ENCODE measurements around the gene GHRH. TPM values are rescaled to one million over a fixed set of nuclear protein-coding genes. Genes with fewer than 3 reads are reported as not detected.

GHRH gene
- total and polyA plus RNA-seq, 2 of the 4 experiments (the other 2 are of a cell fraction) = not detected

DNA sequence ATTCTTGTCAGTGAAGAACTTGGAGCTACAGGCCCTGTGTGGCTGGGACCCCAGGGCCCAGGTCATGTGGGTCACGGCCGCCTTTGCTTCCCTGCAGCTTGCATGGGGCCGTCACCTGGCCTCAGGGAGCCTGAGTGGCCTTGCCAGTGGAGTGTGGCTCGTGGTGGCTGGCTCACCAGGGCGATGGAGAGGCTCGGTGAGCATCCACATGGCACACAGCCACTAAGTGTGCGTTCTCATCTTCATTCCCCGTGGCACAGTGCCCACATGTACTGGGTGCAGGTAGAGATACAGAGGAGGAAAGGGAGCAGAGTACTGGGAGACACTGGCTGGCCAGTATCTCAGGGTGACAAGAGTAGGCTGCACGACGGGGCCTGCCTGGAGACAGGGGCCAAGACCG lies 49.3 kb upstream of the GHRH start:
- no peak overlapping the region for H2BK5ac ChIP-seq (ENCODE audit: low read depth, low read length, poor library complexity, severe bottlenecking)
- H2AK5ac ChIP-seq (ENCODE audit: low read depth, low read length) = no peak overlapping the region
- H3K9me1 ChIP-seq (ENCODE audit: insufficient read depth, low read length) = peaks cover 40% of the 10 kb centered on the region
- dilution Hi-C loops (cut with HindIII; ENCODE audit: low sequenced_read_pairs, unreplicated experiment) (no loop called here), intact Hi-C loops (cut with micrococcal nuclease) (no loop called here), in situ Hi-C loops (cut with MboI; ENCODE audit: low sequenced_read_pairs) (no loop called here)
- H3K9ac ChIP-seq (ENCODE audit: low read depth, low read length) = no peak overlapping the region
- no TSS peak for BruUV-seq (replicated peaks)
- H3K18ac ChIP-seq (ENCODE audit: low read depth, low read length) = no peak overlapping the region
- no peaks in the 10 kb centered on the region for H3K27me3 ChIP-seq (ENCODE audit: control insufficient read depth, insufficient read depth, low read length)
- POLR2A ChIA-PET (ENCODE audit: unreplicated experiment) = no interaction called here
- H2BK15ac ChIP-seq (ENCODE audit: low read depth, low read length) = no peak overlapping the region
- no peak overlapping the region for H3K56ac ChIP-seq (ENCODE audit: extremely low read depth, insufficient read depth, low read length)
- DNase-seq = no peak
- H3K36me3 ChIP-seq (ENCODE audit: control insufficient read depth, insufficient read depth, low read length) = peaks cover 28% of the 10 kb centered on the region
- H2AFZ ChIP-seq (replicated peaks; ENCODE audit: low read length, poor library complexity) = no peak overlapping the region
- TF ChIP-seq NFE2L2 (IDR thresholded peaks at IDR 0.05; ENCODE audit: low read depth, low read length) = no peak
- TF ChIP-seq SMC3 (IDR thresholded peaks at IDR 0.05; ENCODE audit: low read depth, low read length) = no peak
- TF ChIP-seq CEBPB (IDR thresholded peaks at IDR 0.05; ENCODE audit: low read depth, low read length) = no peak
- no peak for TF ChIP-seq MAZ (IDR thresholded peaks at IDR 0.05; ENCODE audit: borderline replicate concordance, low read depth, low read length)
- TF ChIP-seq RCOR1 (IDR thresholded peaks at IDR 0.05; ENCODE audit: insufficient replicate concordance, low read length) = no peak
- TF ChIP-seq, protein P1, sequence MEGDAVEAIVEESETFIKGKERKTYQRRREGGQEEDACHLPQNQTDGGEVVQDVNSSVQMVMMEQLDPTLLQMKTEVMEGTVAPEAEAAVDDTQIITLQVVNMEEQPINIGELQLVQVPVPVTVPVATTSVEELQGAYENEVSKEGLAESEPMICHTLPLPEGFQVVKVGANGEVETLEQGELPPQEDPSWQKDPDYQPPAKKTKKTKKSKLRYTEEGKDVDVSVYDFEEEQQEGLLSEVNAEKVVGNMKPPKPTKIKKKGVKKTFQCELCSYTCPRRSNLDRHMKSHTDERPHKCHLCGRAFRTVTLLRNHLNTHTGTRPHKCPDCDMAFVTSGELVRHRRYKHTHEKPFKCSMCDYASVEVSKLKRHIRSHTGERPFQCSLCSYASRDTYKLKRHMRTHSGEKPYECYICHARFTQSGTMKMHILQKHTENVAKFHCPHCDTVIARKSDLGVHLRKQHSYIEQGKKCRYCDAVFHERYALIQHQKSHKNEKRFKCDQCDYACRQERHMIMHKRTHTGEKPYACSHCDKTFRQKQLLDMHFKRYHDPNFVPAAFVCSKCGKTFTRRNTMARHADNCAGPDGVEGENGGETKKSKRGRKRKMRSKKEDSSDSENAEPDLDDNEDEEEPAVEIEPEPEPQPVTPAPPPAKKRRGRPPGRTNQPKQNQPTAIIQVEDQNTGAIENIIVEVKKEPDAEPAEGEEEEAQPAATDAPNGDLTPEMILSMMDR (conservative IDR thresholded peaks at IDR 0.05; ENCODE audit: low read depth, low read length) = no peak
- no peak for TF ChIP-seq POLR2A (IDR thresholded peaks at IDR 0.05; ENCODE audit: low read depth, low read length)
- TF ChIP-seq MAFK (IDR thresholded peaks at IDR 0.05; ENCODE audit: low read depth, low read length) = no peak
- TF ChIP-seq, protein P2, sequence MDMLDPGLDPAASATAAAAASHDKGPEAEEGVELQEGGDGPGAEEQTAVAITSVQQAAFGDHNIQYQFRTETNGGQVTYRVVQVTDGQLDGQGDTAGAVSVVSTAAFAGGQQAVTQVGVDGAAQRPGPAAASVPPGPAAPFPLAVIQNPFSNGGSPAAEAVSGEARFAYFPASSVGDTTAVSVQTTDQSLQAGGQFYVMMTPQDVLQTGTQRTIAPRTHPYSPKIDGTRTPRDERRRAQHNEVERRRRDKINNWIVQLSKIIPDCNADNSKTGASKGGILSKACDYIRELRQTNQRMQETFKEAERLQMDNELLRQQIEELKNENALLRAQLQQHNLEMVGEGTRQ (IDR thresholded peaks at IDR 0.05; ENCODE audit: low read depth, low read length) = no peak
- TF ChIP-seq BHLHE40 (IDR thresholded peaks at IDR 0.05; ENCODE audit: low read depth, low read length) = no peak
- TF ChIP-seq FOS (IDR thresholded peaks at IDR 0.05; ENCODE audit: low read depth, low read length) = no peak
- TF ChIP-seq CHD1 (IDR thresholded peaks at IDR 0.05; ENCODE audit: low read depth, low read length) = no peak
- TF ChIP-seq RFX5 (IDR thresholded peaks at IDR 0.05; ENCODE audit: low read depth, low read length) = no peak
- TF ChIP-seq, protein P3, sequence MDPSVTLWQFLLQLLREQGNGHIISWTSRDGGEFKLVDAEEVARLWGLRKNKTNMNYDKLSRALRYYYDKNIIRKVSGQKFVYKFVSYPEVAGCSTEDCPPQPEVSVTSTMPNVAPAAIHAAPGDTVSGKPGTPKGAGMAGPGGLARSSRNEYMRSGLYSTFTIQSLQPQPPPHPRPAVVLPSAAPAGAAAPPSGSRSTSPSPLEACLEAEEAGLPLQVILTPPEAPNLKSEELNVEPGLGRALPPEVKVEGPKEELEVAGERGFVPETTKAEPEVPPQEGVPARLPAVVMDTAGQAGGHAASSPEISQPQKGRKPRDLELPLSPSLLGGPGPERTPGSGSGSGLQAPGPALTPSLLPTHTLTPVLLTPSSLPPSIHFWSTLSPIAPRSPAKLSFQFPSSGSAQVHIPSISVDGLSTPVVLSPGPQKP (IDR thresholded peaks at IDR 0.05; ENCODE audit: borderline replicate concordance, low read depth, low read length) = no peak
- TF ChIP-seq RAD21 (IDR thresholded peaks at IDR 0.05; ENCODE audit: low read length) = no peak
- no peak for TF ChIP-seq MXI1 (IDR thresholded peaks at IDR 0.05; ENCODE audit: borderline replicate concordance, low read depth, low read length)
- H3K23ac ChIP-seq (ENCODE audit: low read depth, low read length) = no peak overlapping the region
- no peak overlapping the region for H2BK20ac ChIP-seq (ENCODE audit: low read depth, low read length)
- peaks cover 8% of the 10 kb centered on the region for H4K20me1 ChIP-seq (ENCODE audit: insufficient read depth, low read length)
- no peaks in the 10 kb centered on the region for H3K9me3 ChIP-seq (ENCODE audit: control insufficient read depth, insufficient read depth, low read length)
- H4K91ac ChIP-seq (ENCODE audit: insufficient read depth, low read depth, low read length) = no peak overlapping the region
- H3K79me1 ChIP-seq (ENCODE audit: low read depth in 1 of 2, low read length in 2 of 2) = peaks cover 35 to 89% of the 10 kb centered on the region in 2 experiments
- no peak overlapping the region for H2BK120ac ChIP-seq (ENCODE audit: low read depth, low read length)
- H3K14ac ChIP-seq (replicated peaks; ENCODE audit: low read depth, low read length) = no peak overlapping the region
- no peak overlapping the region for H4K8ac ChIP-seq (ENCODE audit: low read depth in 2 of 2, low read length in 2 of 2)
- CTCF ChIA-PET = no interaction called here
- H4K5ac ChIP-seq (ENCODE audit: low read depth, low read length) = no peak overlapping the region
- no CpG with 5 or more reads among the region's 11 CpGs for WGBS, 2 experiments (ENCODE audit: extremely low coverage in 2 of 2, insufficient read length in 1 of 2)
- H3K4me1 ChIP-seq (ENCODE audit: control insufficient read depth, insufficient read depth, low read length) = peaks cover 33% of the 10 kb centered on the region
- no peak overlapping the region for H3K4me2 ChIP-seq (ENCODE audit: low read depth, low read length)
- no peak overlapping the region for H2AK9ac ChIP-seq (replicated peaks; ENCODE audit: low read depth, low read length, poor library complexity)
- H3K4ac ChIP-seq (ENCODE audit: low read depth, low read length) = no peak overlapping the region
- no peak overlapping the region for H3K4me3 ChIP-seq (ENCODE audit: insufficient read depth, low read depth, low read length)
- H3K27ac ChIP-seq (ENCODE audit: insufficient read depth, low read length) = no peak overlapping the region
- no peak for ATAC-seq (ENCODE audit: low read depth)

Measured in IMR-90 (cell line).